Nephron progenitor cell (in vitro differentiated cells): ENCODE results near the gene INSRR.
A peak's percentile ranks its signal among the peaks of the same experiment; 100 is the strongest.

Source experiments
- DNase-seq: peaks from one replicate; pipeline ENCODE4 v3.0.0; 2021
- H3K27ac Mint-ChIP-seq: 2 replicates; pipeline ENCODE4 v1.8.0; 2021; ENCODE audit warnings: mild to moderate bottlenecking, moderate library complexity, mixed read lengths
- H3K27me3 Mint-ChIP-seq: 2 replicates; pipeline ENCODE4 v1.8.0; 2021; ENCODE audit warnings: mild to moderate bottlenecking, low read depth, mixed read lengths; ENCODE audit not compliant: poor library complexity
- H3K36me3 Mint-ChIP-seq: 2 replicates; pipeline ENCODE4 v1.8.0; 2021; ENCODE audit warnings: low read depth, mixed read lengths
- H3K4me1 Mint-ChIP-seq: 2 replicates; pipeline ENCODE4 v1.8.0; 2021; ENCODE audit warnings: mixed read lengths
- H3K4me3 Mint-ChIP-seq: 2 replicates; pipeline ENCODE4 v1.8.0; 2021; ENCODE audit warnings: mild to moderate bottlenecking, moderate library complexity, mixed read lengths
- H3K9me3 Mint-ChIP-seq: 2 replicates; pipeline ENCODE4 v1.8.0; 2021; ENCODE audit warnings: mild to moderate bottlenecking, moderate library complexity, mixed read lengths
- CTCF ChIP-seq: fragments of 200-600 bp; sonication (generic); IDR thresholded peaks from 2 replicates; pipeline ENCODE4 v1.5.0; 2021; ENCODE audit warnings: antibody characterized with exemption

The INSRR gene

GRCh38 chr1:156795374-156795733, 63.6 kb downstream of the INSRR start:
- peaks cover 53% of the 10 kb centered on the region for H3K4me1 Mint-ChIP-seq

GRCh38 chr1:156794506-156795373, 64.2 kb downstream of the INSRR start:
- no peak for TF ChIP-seq CTCF
- no peaks in the 10 kb centered on the region for H3K27me3 Mint-ChIP-seq
- H3K27ac Mint-ChIP-seq: peak overlapping the region; percentile 62
- H3K36me3 Mint-ChIP-seq: peaks cover 64% of the 10 kb centered on the region
- H3K4me1 Mint-ChIP-seq: peaks cover 47% of the 10 kb centered on the region
- no peaks in the 10 kb centered on the region for H3K9me3 Mint-ChIP-seq
- H3K4me3 Mint-ChIP-seq: no peak overlapping the region
- DNase-seq: no peak

More at GRCh38 chr1:156795374-156795733, 63.6 kb downstream of the INSRR start:
- DNase-seq: no peak
- Mint-ChIP-seq H3K27ac (peak overlapping the region; percentile 33), H3K36me3 (peaks cover 63% of the 10 kb centered on the region), H3K9me3 (no peaks in the 10 kb centered on the region), H3K4me3 (no peak overlapping the region), H3K27me3 (no peaks in the 10 kb centered on the region)
- no peak for TF ChIP-seq CTCF
